Body of pancreas (tissue), 4 donors: ENCODE measurements around the gene DRICH1. TPM values are rescaled to one million over a fixed set of nuclear protein-coding genes. Genes with fewer than 3 reads are reported as not detected.
"Not testable (repeated sequence)": the region's sequence is repeated elsewhere in the genome, so short reads cannot be mapped to it uniquely, and the experiment has no call there.

Source experiments
- ATAC-seq: fragments of 150-250 bp; one replicate; pipeline ENCODE4 v1.9.1; 2016
- DNase-seq, 4 donors: peaks; one replicate each; pipeline ENCODE4 v3.0.0-alpha.2; 2019
- H3K27ac ChIP-seq, 4 donors: fragments of 200-600 bp; sonication (generic); 1 replicate in 3 of 4; 2 replicates in 1 of 4; pipeline versions ENCODE4 v1.5.1 to v1.6.1; 2016 to 2019; ENCODE audit warnings: mild to moderate bottlenecking in 1 of 4, mixed read lengths in 1 of 4, moderate library complexity in 1 of 4
- H3K27me3 ChIP-seq, 2 donors: fragments of 200-600 bp; sonication (generic); one replicate each; pipeline ENCODE4 v1.6.0; 2016; ENCODE audit warnings: mild to moderate bottlenecking in 1 of 2
- H3K36me3 ChIP-seq, 2 donors: fragments of 200-600 bp; sonication (generic); replicated peaks in 1 of 2; 2 replicates each; pipeline ENCODE4 v1.5.1; 2016; ENCODE audit warnings: low read depth in 2 of 2; ENCODE audit not compliant: insufficient read depth in 1 of 2
- H3K4me1 ChIP-seq: fragments of 200-600 bp; sonication (generic); one replicate; pipeline ENCODE4 v1.6.0; 2016
- H3K4me3 ChIP-seq, 2 donors: fragments of 200-600 bp; sonication (generic); 1 replicate in 1 of 2; 2 replicates in 1 of 2; pipeline ENCODE4 v1.5.1; 2016 to 2019
- H3K9me3 ChIP-seq, 3 donors: fragments of 200-600 bp; sonication (generic); 1 replicate in 2 of 3; 2 replicates in 1 of 3; pipeline ENCODE4 v1.5.1; 2016
- CTCF ChIP-seq, 7 experiments: fragments of 450-650 bp in 4 of 7; fragments of 200-600 bp in 3 of 7; sonication (generic) in 3 of 7; IDR thresholded peaks; one replicate each; pipeline ENCODE4 v1.5.1; 2016 to 2019; ENCODE audit warnings: antibody characterized with exemption in 7 of 7
- POLR2A ChIP-seq, 3 donors: fragments of 450-650 bp; IDR thresholded peaks; one replicate each; pipeline ENCODE4 v1.6.1; 2016; ENCODE audit warnings: antibody characterized with exemption in 3 of 3, mild to moderate bottlenecking in 2 of 3
- WGBS, 2 donors: methylation state at CpG; one replicate each; pipeline ENCODE4 v1.1.5; 2017; 5-methylcytosine and 5-hydroxymethylcytosine counted together
- intact Hi-C: fragments of 100-400 bp; cut with DNase I; formaldehyde crosslinking; loops from one replicate; pipeline ENCODE4 v1.15.1; 2023
- total RNA-seq, 2 donors: library from RNA; depleted of rRNA; stranded (reverse); fragments of >200 nt; gene quantifications; one replicate each; pipeline ENCODE4 v1.1.0, GENCODE V29; 2016

The DRICH1 gene
- total RNA-seq, 2 donors from 2014 or later: not detected

GRCh38 chr22:23598805-23599518 is 33.2 kb downstream of the DRICH1 start:
- DNase-seq (no peak), ATAC-seq (no peak)
- WGBS, 2 donors: 94 to 96% methylated on average over 5 to 9 of the region's 9 CpGs
- no peak overlapping the region for H3K4me3 ChIP-seq
- H3K4me1 ChIP-seq: no peaks in the 10 kb centered on the region
- no peaks in the 10 kb centered on the region for H3K9me3 ChIP-seq
- intact Hi-C loops: no loop called here
- H3K36me3 ChIP-seq: no peaks in the 10 kb centered on the region
- H3K27me3 ChIP-seq: no peaks in the 10 kb centered on the region
- no peak overlapping the region for H3K27ac ChIP-seq
- no peak for TF ChIP-seq CTCF (IDR thresholded peaks at IDR 0.05)
- TF ChIP-seq POLR2A (IDR thresholded peaks at IDR 0.05): no peak

- H3K36me3 ChIP-seq, H3K9me3 ChIP-seq, intact Hi-C loops, H3K27ac ChIP-seq, ATAC-seq, H3K27me3 ChIP-seq, H3K4me1 ChIP-seq, H3K4me3 ChIP-seq, DNase-seq: not testable (repeated sequence)
- 70 to 100% methylated on average over 1 to 5 of the region's 7 CpGs for WGBS, 2 donors
These were observed 34.4 kb downstream of the DRICH1 start for GRCh38 chr22:23597576-23598268.

GRCh38 chr22:23595904-23596303 is 36.2 kb downstream of the DRICH1 start:
- H3K27ac ChIP-seq, H3K4me3 ChIP-seq, intact Hi-C loops, H3K9me3 ChIP-seq, DNase-seq, H3K36me3 ChIP-seq, ATAC-seq, H3K27me3 ChIP-seq: not testable (repeated sequence)
- H3K4me1 ChIP-seq: peaks cover 19% of the 10 kb centered on the region
- WGBS, 2 donors: 34 to 41% methylated on average over 6 of the region's 6 CpGs

- WGBS, 2 donors: 91 to 95% methylated on average over 4 to 7 of the region's 7 CpGs
- Histone ChIP-seq H3K36me3 (no peaks in the 10 kb centered on the region), H3K4me1 (peaks cover 21% of the 10 kb centered on the region), H3K9me3 (no peaks in the 10 kb centered on the region), H3K27ac (peak overlapping the region in 3 of 4 donors; percentile 56 to 74 (median 67)), H3K4me3 (no peak overlapping the region), H3K27me3 (no peaks in the 10 kb centered on the region)
- ATAC-seq (no peak), DNase-seq (no peak)
- TF ChIP-seq CTCF (IDR thresholded peaks at IDR 0.05) (no peak), POLR2A (IDR thresholded peaks at IDR 0.05) (no peak)
- intact Hi-C loops: no loop called here
These were observed 40.3 kb downstream of the DRICH1 start for GRCh38 chr22:23591846-23592245.

GRCh38 chr22:23591201-23591791 is 40.8 kb downstream of the DRICH1 start:
- ATAC-seq (peak; percentile 83), DNase-seq (peak; percentile 72 to 80 (median 78))
- peak overlapping the region in 3 of 4 donors; percentile 56 to 74 (median 67) for H3K27ac ChIP-seq
- H3K36me3 ChIP-seq: no peaks in the 10 kb centered on the region
- H3K27me3 ChIP-seq: no peaks in the 10 kb centered on the region
- H3K4me1 ChIP-seq: peaks cover 21% of the 10 kb centered on the region
- 26% methylated on average over 11 of the region's 11 CpGs for WGBS, 2 donors
- no peak overlapping the region for H3K4me3 ChIP-seq
- TF ChIP-seq CTCF (IDR thresholded peaks at IDR 0.05) (peak; percentile 55 to 88 (median 75)), POLR2A (IDR thresholded peaks at IDR 0.05) (peak in 2 of 3 donors; percentile 24 to 43)
- no peaks in the 10 kb centered on the region for H3K9me3 ChIP-seq
- intact Hi-C loops: no loop called here
